ENCODE data around the gene TIFAB. TPM values are rescaled to one million over a fixed set of nuclear protein-coding genes. Genes with fewer than 3 reads are reported as not detected.

TIFAB gene
- total RNA-seq, 1 experiment from 2014 or later, result not detected

- Histone ChIP-seq H3K79me2 (ENCODE audit: low read length) (no peaks in the 10 kb centered on the region), H3K36me3 (ENCODE audit: low read depth, low read length) (no peaks in the 10 kb centered on the region), H3K9me2 (replicated peaks; ENCODE audit: low read length) (no peaks in the 10 kb centered on the region), H2AFZ (ENCODE audit: low read length) (no peak overlapping the region), H3K27ac (ENCODE audit: low read length) (no peak overlapping the region), H3K4me3 (ENCODE audit: low read length) (no peak overlapping the region), H4K20me1 (ENCODE audit: low read length) (no peaks in the 10 kb centered on the region), H3K4me1 (ENCODE audit: insufficient read depth, low read length) (peaks cover 5% of the 10 kb centered on the region; the same call in 1 of the 2 replicates), H3K9me3 (ENCODE audit: low read length) (no peaks in the 10 kb centered on the region), H3K27me3 (ENCODE audit: low read length) (no peaks in the 10 kb centered on the region), H3K4me2 (ENCODE audit: low read length) (no peak overlapping the region), H3F3A (ENCODE audit: low read length, unreplicated experiment) (no peaks in the 10 kb centered on the region), H3K9ac (ENCODE audit: low read length) (no peak overlapping the region)
- ATAC-seq (no peak), DNase-seq (no peak)
- intact Hi-C loops (cut with micrococcal nuclease), result loop anchor here (10.0 kb wide), 1 partner anchor 383 kb away; the partner anchor contains the start of gene SLC25A48
- TF ChIP-seq EZH2 (IDR thresholded peaks at IDR 0.05; ENCODE audit: low read length, unreplicated experiment) (no peak), EZH2phosphoT487 (IDR thresholded peaks at IDR 0.05; ENCODE audit: borderline replicate concordance, low read length) (no peak), CTCF (conservative IDR thresholded peaks at IDR 0.05; ENCODE audit: low read depth, low read length) (no peak)
- CTCF ChIA-PET, result no interaction called here
- POLR2A ChIA-PET (ENCODE audit: unreplicated experiment), result no interaction called here
- BruUV-seq (replicated peaks), result no TSS peak
Observed at GRCh38 chr5:135451581-135452320, 400 bp downstream of the TIFAB start.

GRCh38 chr5:135450952-135451351, 1.2 kb downstream of the TIFAB start:
- CTCF ChIA-PET, result no interaction called here
- no peaks in the 10 kb centered on the region for H4K20me1 ChIP-seq (ENCODE audit: low read length)
- intact Hi-C loops (cut with micrococcal nuclease), result loop anchor here (10.0 kb wide), 1 partner anchor 384 kb away; the partner anchor contains the start of gene SLC25A48

More at GRCh38 chr5:135450952-135451351, 1.2 kb downstream of the TIFAB start:
- no peaks in the 10 kb centered on the region for H3K9me2 ChIP-seq (replicated peaks; ENCODE audit: low read length)
- no peaks in the 10 kb centered on the region for H3K27me3 ChIP-seq (ENCODE audit: low read length)
- POLR2A ChIA-PET (ENCODE audit: unreplicated experiment), result no interaction called here
- H3F3A ChIP-seq (ENCODE audit: low read length, unreplicated experiment), result no peaks in the 10 kb centered on the region
- H3K79me2 ChIP-seq (ENCODE audit: low read length), result no peaks in the 10 kb centered on the region
- H2AFZ ChIP-seq (ENCODE audit: low read length), result no peak overlapping the region
- TF ChIP-seq CTCF (conservative IDR thresholded peaks at IDR 0.05; ENCODE audit: low read depth, low read length), result no peak
- no peak for TF ChIP-seq EZH2 (IDR thresholded peaks at IDR 0.05; ENCODE audit: low read length, unreplicated experiment)
- TF ChIP-seq EZH2phosphoT487 (IDR thresholded peaks at IDR 0.05; ENCODE audit: borderline replicate concordance, low read length), result no peak
- no peak overlapping the region for H3K9ac ChIP-seq (ENCODE audit: low read length)
- peaks cover 1% of the 10 kb centered on the region; the same call in 1 of the 2 replicates for H3K4me1 ChIP-seq (ENCODE audit: insufficient read depth, low read length)
- no peak overlapping the region for H3K4me2 ChIP-seq (ENCODE audit: low read length)
- no peaks in the 10 kb centered on the region for H3K9me3 ChIP-seq (ENCODE audit: low read length)
- no peak overlapping the region for H3K4me3 ChIP-seq (ENCODE audit: low read length)
- no peaks in the 10 kb centered on the region for H3K36me3 ChIP-seq (ENCODE audit: low read depth, low read length)
- no TSS peak for BruUV-seq (replicated peaks)
- no peak overlapping the region for H3K27ac ChIP-seq (ENCODE audit: low read length)
- DNase-seq, result no peak
- no peak for ATAC-seq
